T-cell (primary cell): Measurements from ENCODE around the gene RELL2. TPM values are rescaled to one million over a fixed set of nuclear protein-coding genes. Genes with fewer than 3 reads are reported as not detected.
A peak's percentile ranks its signal among the peaks of the same experiment; 100 is the strongest.

Source experiments
- ATAC-seq, 4 experiments: fragments of 200-7000 bp in 3 of 4; fragments of 150-1000 bp in 1 of 4; cut with Tn5 transposase; replicated peaks in 1 of 4; 1 replicate in 3 of 4; 2 replicates in 1 of 4; pipeline ENCODE4 v1.10.0; 2021; ENCODE audit warnings: moderate library complexity in 3 of 4, mild to moderate bottlenecking in 2 of 4, moderate number of reproducible peaks in 1 of 4
- CTCF ChIA-PET, 2 donors: fragments of 300-600 bp; sonication (Branson Sonifier 250); formaldehyde crosslinking; loops; one replicate each; lab custom pipeline; 2022; ENCODE audit warnings: antibody characterized with exemption in 2 of 2; lab: Charles Lee
- POLR2A ChIA-PET, 2 donors: fragments of 300-600 bp; sonication (Branson Sonifier 250); formaldehyde crosslinking; loops; one replicate each; lab custom pipeline; 2022; ENCODE audit warnings: antibody characterized with exemption in 2 of 2; lab: Charles Lee
- DNase-seq, 35 experiments: peaks; one replicate each; pipeline versions ENCODE4 v3.0.0 to v3.0.0-alpha.2; 2013 to 2023
- H3K27ac ChIP-seq: one replicate; pipeline ENCODE4 v1.5.1; 2013; ENCODE audit warnings: low read length
- H3K27me3 ChIP-seq, 2 experiments: replicated peaks in 1 of 2; 1 replicate in 1 of 2; 2 replicates in 1 of 2; pipeline versions ENCODE4 v1.6.1 to v1.7.0; 2013; ENCODE audit warnings: low read length in 1 of 2, mixed read lengths in 1 of 2; ENCODE audit not compliant: control insufficient read depth in 2 of 2, insufficient read depth in 2 of 2; ENCODE audit errors: extremely low read depth in 1 of 2
- H3K36me3 ChIP-seq, 2 donors: 1 replicate in 1 of 2; 2 replicates in 1 of 2; pipeline versions ENCODE4 v1.6.1 to v1.7.0; 2013; ENCODE audit warnings: low read length in 1 of 2; ENCODE audit not compliant: control insufficient read depth in 2 of 2, insufficient read depth in 1 of 2; ENCODE audit errors: extremely low read depth in 1 of 2
- H3K4me1 ChIP-seq, 2 experiments: 1 replicate in 1 of 2; 2 replicates in 1 of 2; pipeline versions ENCODE4 v1.6.1 to v1.7.0; 2013; ENCODE audit warnings: low read length in 2 of 2, mixed read lengths in 1 of 2; ENCODE audit not compliant: insufficient read depth in 2 of 2, control insufficient read depth in 1 of 2; ENCODE audit errors: extremely low read depth in 1 of 2
- H3K4me3 ChIP-seq, 2 donors: 1 replicate in 1 of 2; 2 replicates in 1 of 2; pipeline versions ENCODE4 v1.5.1 to v1.7.0; 2013; ENCODE audit warnings: mild to moderate bottlenecking in 2 of 2, low read length in 1 of 2, moderate library complexity in 1 of 2; ENCODE audit not compliant: control insufficient read depth in 1 of 2; ENCODE audit errors: extremely low read depth in 1 of 2
- H3K9me3 ChIP-seq: 2 replicates; pipeline ENCODE4 v1.7.0; 2013
- H3K27ac Mint-ChIP-seq, 2 donors: one replicate each; pipeline ENCODE4 v1.8.0; 2020 to 2021; ENCODE audit warnings: mild to moderate bottlenecking in 2 of 2, mixed read lengths in 2 of 2
- H3K27me3 Mint-ChIP-seq, 2 donors: one replicate each; pipeline ENCODE4 v1.8.0; 2021 to 2022; ENCODE audit warnings: mixed read lengths in 2 of 2
- H3K36me3 Mint-ChIP-seq: one replicate; pipeline ENCODE4 v1.8.0; 2021; ENCODE audit warnings: mixed read lengths
- H3K4me1 Mint-ChIP-seq, 3 donors: one replicate each; pipeline ENCODE4 v1.8.0; 2020 to 2022; ENCODE audit warnings: mixed read lengths in 3 of 3, mild to moderate bottlenecking in 1 of 3
- H3K4me3 Mint-ChIP-seq, 3 donors: one replicate each; pipeline ENCODE4 v1.8.0; 2020 to 2022; ENCODE audit warnings: mild to moderate bottlenecking in 3 of 3, mixed read lengths in 3 of 3, moderate library complexity in 3 of 3
- H3K9me3 Mint-ChIP-seq, 3 donors: one replicate each; pipeline ENCODE4 v1.8.0; 2020 to 2022; ENCODE audit warnings: mixed read lengths in 3 of 3
- WGBS: methylation state at CpG from one replicate; pipeline ENCODE4 v1.1.5; 2013; ENCODE audit warnings: missing lambda C conversion rate; ENCODE audit not compliant: insufficient coverage; 5-methylcytosine and 5-hydroxymethylcytosine counted together
- total RNA-seq, 35 experiments: library from RNA in 6 of 35; stranded (reverse) in 6 of 35; fragments of 120-200 nt in 1 of 35; gene quantifications; one replicate each; pipeline versions ENCODE4 v1.2.1 to v1.2.4 and lab custom pipeline; 2013 to 2026

The RELL2 gene
- total RNA-seq, 5 donors from 2014 or later (not counting 1 experiment from before 2014, with no cell fraction given) = 15.3 to 30.7 (median 26.0) TPM

DNA sequence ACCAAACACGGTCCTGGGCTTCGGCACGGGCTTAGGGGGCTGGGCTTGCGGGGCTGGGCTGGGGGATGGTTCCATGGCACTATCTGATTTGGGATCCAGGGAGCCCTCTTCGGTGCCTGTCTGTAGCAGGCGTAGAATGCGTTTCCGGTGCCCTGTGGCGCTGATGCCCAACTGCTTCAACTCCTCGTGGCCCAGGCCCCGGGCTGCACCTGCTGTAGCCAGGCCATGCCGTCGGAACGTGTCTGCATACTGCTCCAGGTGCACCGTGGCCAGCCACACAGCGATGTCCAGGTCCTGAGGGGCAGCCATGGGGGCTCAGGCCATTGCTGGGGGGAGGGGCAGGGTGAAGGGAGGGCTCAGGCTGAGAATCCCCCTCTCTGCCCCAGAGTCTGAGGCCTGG lies 43.4 kb downstream of the RELL2 start:
- WGBS = 93% methylated on average over 15 of the region's 16 CpGs
- H3K4me1 Mint-ChIP-seq = peaks cover 26 to 36% (median 27%) of the 10 kb centered on the region in 3 donors
- H3K9me3 Mint-ChIP-seq = no peaks in the 10 kb centered on the region
- peaks cover 14 to 37% of the 10 kb centered on the region in 2 experiments for H3K4me1 ChIP-seq
- ATAC-seq = no peak
- POLR2A ChIA-PET = interaction anchor here in 1 of 2 donors (0.6 kb wide), 1 partner anchor 1275 kb away, joined by 3 read pairs; no protein-coding TSS in a partner anchor
- H3K4me3 ChIP-seq = no peak overlapping the region
- H3K4me3 Mint-ChIP-seq = no peak overlapping the region
- H3K27ac Mint-ChIP-seq = peak overlapping the region in 1 of 2 donors; percentile 4
- H3K27me3 Mint-ChIP-seq = no peaks in the 10 kb centered on the region
- DNase-seq = no peak
- H3K36me3 Mint-ChIP-seq = no peaks in the 10 kb centered on the region
- H3K9me3 ChIP-seq = no peaks in the 10 kb centered on the region
- CTCF ChIA-PET = no interaction called here
- H3K36me3 ChIP-seq = no peaks in the 10 kb centered on the region
- no peak overlapping the region for H3K27ac ChIP-seq
- no peaks in the 10 kb centered on the region for H3K27me3 ChIP-seq

DNA sequence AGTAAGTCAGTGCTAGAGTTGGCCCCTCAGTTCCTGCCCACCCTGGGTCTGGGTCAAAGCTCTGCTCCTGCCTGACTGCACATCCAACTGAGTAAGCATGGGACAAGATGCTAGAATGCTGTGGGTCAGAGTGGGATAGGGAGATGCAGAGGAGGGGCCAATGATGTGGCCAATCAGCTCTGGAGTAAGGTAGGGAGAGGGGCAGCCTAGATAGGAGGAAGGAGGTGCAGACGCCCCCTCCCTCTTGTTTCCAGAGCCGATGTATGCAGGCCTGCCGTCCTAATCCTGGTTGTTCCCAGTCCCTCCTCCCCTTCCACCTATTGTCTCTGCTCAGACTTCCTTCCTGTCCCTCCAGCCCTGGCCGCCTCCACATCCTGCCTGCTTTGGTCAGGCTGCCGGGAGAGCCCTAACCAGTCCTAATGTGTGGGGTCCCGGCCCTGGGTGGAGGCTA lies 44.0 kb downstream of the RELL2 start:
- Mint-ChIP-seq H3K27me3 (no peaks in the 10 kb centered on the region), H3K36me3 (no peaks in the 10 kb centered on the region), H3K9me3 (no peaks in the 10 kb centered on the region), H3K4me3 (peak overlapping the region; percentile 64 to 74 (median 71)), H3K4me1 (peaks cover 26 to 36% (median 27%) of the 10 kb centered on the region in 3 donors), H3K27ac (peak overlapping the region; percentile 4 to 29)
- Histone ChIP-seq H3K4me1 (peaks cover 14 to 37% of the 10 kb centered on the region in 2 experiments), H3K4me3 (no peak overlapping the region), H3K36me3 (no peaks in the 10 kb centered on the region), H3K27ac (no peak overlapping the region), H3K27me3 (no peaks in the 10 kb centered on the region), H3K9me3 (no peaks in the 10 kb centered on the region)
- DNase-seq = no peak
- WGBS = 46% methylated on average over 2 of the region's 6 CpGs
- CTCF ChIA-PET = interaction anchor here (0.5 to 0.7 kb wide), 2 partner anchors 16 to 22 kb away, joined by 4 read pairs; no protein-coding TSS in a partner anchor
- POLR2A ChIA-PET = no interaction called here
- no peak for ATAC-seq

DNA sequence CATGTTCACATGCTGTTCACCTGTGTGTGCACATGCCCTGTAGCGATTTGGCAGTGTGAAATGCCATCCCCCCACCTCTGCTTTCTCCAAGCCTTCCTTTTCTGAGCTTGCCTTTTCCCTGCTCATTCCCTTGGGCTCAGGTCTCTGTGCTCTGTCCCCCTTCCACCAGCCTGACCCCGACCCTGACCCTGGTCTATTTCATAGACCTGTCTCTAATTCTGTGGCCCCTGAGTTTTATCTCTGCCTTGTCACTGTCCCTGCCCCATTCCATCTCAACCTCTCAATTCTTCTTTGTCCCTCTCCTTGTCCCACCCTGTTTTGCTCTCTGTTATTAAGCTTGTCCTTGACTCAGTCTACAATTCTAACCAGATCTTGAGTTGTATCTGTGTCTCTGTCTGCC lies 44.5 kb downstream of the RELL2 start:
- Histone ChIP-seq H3K4me3 (peak overlapping the region in 1 of 2 donors; percentile 30), H3K27me3 (no peaks in the 10 kb centered on the region), H3K4me1 (peaks cover 14 to 37% of the 10 kb centered on the region in 2 experiments), H3K27ac (no peak overlapping the region), H3K9me3 (no peaks in the 10 kb centered on the region), H3K36me3 (no peaks in the 10 kb centered on the region)
- DNase-seq = no peak
- H3K4me3 Mint-ChIP-seq = peak overlapping the region; percentile 64 to 74 (median 71)
- ChIA-PET CTCF (interaction anchor here (0.5 to 3.2 kb wide), 5 partner anchors 8 to 21 kb away, joined by 4 to 16 read pairs (median 5); no protein-coding TSS in a partner anchor), POLR2A (no interaction called here)
- 84% methylated on average over 2 of the region's 2 CpGs for WGBS
- no peak for ATAC-seq
- H3K27ac Mint-ChIP-seq = peak overlapping the region; percentile 29 to 89
- peaks cover 26 to 36% (median 27%) of the 10 kb centered on the region in 3 donors for H3K4me1 Mint-ChIP-seq
- no peaks in the 10 kb centered on the region for H3K36me3 Mint-ChIP-seq
- H3K27me3 Mint-ChIP-seq = no peaks in the 10 kb centered on the region
- H3K9me3 Mint-ChIP-seq = no peaks in the 10 kb centered on the region

DNA sequence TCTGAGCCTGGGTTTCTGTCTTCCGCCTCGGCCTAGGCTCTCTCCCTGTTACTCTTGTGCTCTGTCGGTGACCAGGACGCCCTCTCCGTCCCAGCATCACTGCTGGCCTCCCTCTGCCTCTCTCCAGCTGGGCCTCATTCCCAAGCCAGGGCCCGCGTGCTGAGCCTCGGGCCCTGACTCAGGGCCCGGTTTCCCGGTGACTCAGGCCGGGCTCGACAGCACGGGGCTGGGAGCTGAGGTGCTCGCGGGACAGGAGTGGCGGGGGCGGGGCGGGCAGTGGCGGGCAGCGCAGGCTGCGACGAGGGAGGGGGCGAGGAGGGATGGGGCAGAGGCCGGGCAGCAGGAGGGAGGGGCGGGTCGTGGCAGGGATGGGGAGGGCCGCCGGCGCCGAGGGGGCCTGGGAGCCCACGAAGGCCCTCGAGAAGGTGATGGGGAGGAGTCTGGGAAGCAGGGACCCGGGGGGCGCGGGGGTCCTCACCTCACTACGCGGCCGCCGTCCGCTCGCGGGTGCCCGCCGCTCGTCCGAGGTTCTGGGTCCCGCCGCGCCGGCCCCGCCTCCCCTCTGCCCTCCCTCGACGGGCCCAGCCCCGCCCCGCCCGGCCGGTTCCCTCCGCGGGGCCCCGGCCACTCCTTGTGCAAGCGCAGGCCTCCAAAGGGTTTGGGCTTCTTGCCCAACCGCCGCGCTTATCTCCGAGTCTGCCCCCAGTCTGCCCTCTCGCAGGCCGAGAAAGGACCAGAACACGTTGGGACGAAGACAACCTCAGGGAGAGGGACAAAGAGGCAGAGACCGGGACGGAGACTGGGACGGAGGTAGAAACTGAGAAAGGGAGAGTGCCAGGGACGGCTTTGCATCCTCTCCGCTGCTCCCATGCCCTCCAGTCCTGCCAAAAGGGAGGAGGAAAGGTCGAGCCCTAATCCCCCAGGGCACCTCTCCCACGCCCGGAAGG lies 45.2 kb downstream of the RELL2 start, which contains the start of gene ARAP3:
Gene ARAP3 (minus strand): TSS at position 536 of the 947 bp plus-strand sequence. CDS start 1,744 bp downstream, outside the sequence.
- Histone ChIP-seq H3K4me1 (peaks cover 14 to 37% of the 10 kb centered on the region in 2 experiments), H3K4me3 (peak within 1 kb of the TSS; percentile 53 to 67), H3K9me3 (no peaks in the 10 kb centered on the region), H3K36me3 (no peaks in the 10 kb centered on the region), H3K27me3 (peaks cover 0 to under 1% of the 10 kb centered on the region in 2 experiments), H3K27ac (peak within 1 kb of the TSS; percentile 34)
- ChIA-PET POLR2A (no interaction called here), CTCF (interaction anchor here (0.6 to 3.2 kb wide), 5 partner anchors 8 to 279 kb away, joined by 5 to 16 read pairs (median 6); no protein-coding TSS in a partner anchor)
- Mint-ChIP-seq H3K9me3 (no peaks in the 10 kb centered on the region), H3K27ac (peak within 1 kb of the TSS; percentile 75 to 89), H3K36me3 (no peaks in the 10 kb centered on the region), H3K27me3 (peaks cover 0 to 3% of the 10 kb centered on the region in 2 donors), H3K4me3 (peak within 1 kb of the TSS; percentile 64 to 83 (median 76)), H3K4me1 (peaks cover 26 to 36% (median 27%) of the 10 kb centered on the region in 3 donors)
- WGBS = 12% methylated on average over 60 of the region's 77 CpGs
- ATAC-seq (peak; percentile 43 to 67 (median 60)), DNase-seq (peak in 21 of 35 experiments; percentile 9 to 58 (median 26))

DNA sequence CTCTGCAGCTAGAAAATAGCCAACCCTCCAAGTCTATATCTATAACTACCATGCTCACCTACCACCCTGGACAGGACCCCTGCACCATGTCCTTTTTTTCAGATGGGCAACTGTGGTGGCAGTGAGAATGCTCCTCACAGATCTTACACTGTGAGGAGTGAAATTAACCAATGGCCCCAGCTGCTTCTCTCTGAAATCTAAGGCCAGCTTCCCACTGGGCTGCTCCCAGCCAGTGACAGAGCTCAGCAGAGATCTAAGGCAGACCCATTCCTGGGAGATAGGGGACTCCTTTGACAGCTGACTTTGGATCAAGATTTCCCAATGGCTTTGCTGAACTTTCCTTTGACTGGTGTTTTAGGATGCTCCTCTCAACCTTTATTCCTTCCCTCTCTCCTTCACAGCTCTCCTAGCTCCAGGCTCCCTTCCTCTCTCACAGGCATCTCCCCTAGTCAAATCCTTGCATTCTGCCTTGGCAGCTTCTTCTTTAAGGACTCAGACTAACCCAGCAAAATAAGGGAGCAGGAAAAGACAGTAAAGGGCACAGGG lies 46.9 kb downstream of the RELL2 start:
- DNase-seq = no peak
- Mint-ChIP-seq H3K4me1 (peaks cover 26 to 36% (median 27%) of the 10 kb centered on the region in 3 donors), H3K27ac (peak overlapping the region; percentile 54 to 60), H3K27me3 (peaks cover 2 to 6% of the 10 kb centered on the region in 2 donors), H3K36me3 (no peaks in the 10 kb centered on the region), H3K4me3 (peak overlapping the region in 2 of 3 donors; percentile 6 to 64), H3K9me3 (no peaks in the 10 kb centered on the region)
- Histone ChIP-seq H3K27ac (no peak overlapping the region), H3K4me1 (peaks cover 14 to 37% of the 10 kb centered on the region in 2 experiments), H3K36me3 (no peaks in the 10 kb centered on the region), H3K4me3 (no peak overlapping the region), H3K9me3 (no peaks in the 10 kb centered on the region), H3K27me3 (peaks cover 0 to 3% of the 10 kb centered on the region in 2 experiments)
- ChIA-PET CTCF (interaction anchor here (0.6 to 3.2 kb wide), 7 partner anchors 9 to 1275 kb away, joined by 3 to 16 read pairs (median 4); partner anchors contain the start of gene RNF14 (in 1 of the 2)), POLR2A (interaction anchor here (0.5 to 0.8 kb wide), 3 partner anchors 32 to 300 kb away, joined by 4 to 7 read pairs (median 5); partner anchors contain the start of genes DELE1 (in 1 of the 2) and FCHSD1 (in 1 of the 2))
- no peak for ATAC-seq
